ENCODE data around the gene NPY1R. TPM values are rescaled to one million over a fixed set of nuclear protein-coding genes. Genes with fewer than 3 reads are reported as not detected.

NPY1R gene
- polyA plus RNA-seq, 1 donor (not counting 4 experiments of a cell fraction or from before 2014, with no cell fraction given) = 0.13 TPM

DNA sequence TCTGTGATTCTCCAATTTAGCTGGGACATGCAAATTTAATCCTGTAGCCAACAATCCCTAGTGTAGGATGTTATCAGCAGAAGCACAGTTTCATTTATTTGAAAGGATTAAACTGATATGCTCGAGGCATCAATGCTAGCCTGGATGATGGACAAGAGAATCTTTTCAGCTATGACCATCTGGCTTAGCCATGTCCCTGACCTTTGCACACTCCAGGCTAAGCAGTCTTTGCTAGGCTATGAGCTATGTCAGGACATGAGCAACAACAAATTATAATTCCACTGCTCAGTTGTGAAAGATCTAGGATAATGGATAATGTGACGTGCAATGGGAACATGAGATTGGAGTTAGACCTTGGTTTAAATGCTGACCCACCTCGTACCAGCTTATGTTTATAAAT lies 32.0 kb downstream of the NPY1R start:
- Histone ChIP-seq H3K27me3 (ENCODE audit: control insufficient read depth, extremely low read depth, insufficient read depth, low read length) (no peaks in the 10 kb centered on the region), H3K4me3 (ENCODE audit: control insufficient read depth in 2 of 3, extremely low read depth in 1 of 3, insufficient read depth in 2 of 3, low read depth in 1 of 3, low read length in 3 of 3) (no peak overlapping the region), H3K9me3 (ENCODE audit: control insufficient read depth, low read depth, low read length) (no peaks in the 10 kb centered on the region), H3K9me1 (ENCODE audit: control insufficient read depth, extremely low read depth, insufficient read depth, low read length) (no peaks in the 10 kb centered on the region), H3K27ac (ENCODE audit: control insufficient read depth, insufficient read depth, low read length) (no peak overlapping the region), H2AFZ (ENCODE audit: control insufficient read depth, low read length) (no peak overlapping the region), H3K36me3 (ENCODE audit: control insufficient read depth in 2 of 2, extremely low read depth in 1 of 2, insufficient read depth in 2 of 2, low read length in 2 of 2) (no peaks in the 10 kb centered on the region), H4K20me1 (ENCODE audit: control insufficient read depth, extremely low read depth, insufficient read depth, low read length) (no peaks in the 10 kb centered on the region), H3K9ac (ENCODE audit: control insufficient read depth, extremely low read depth, insufficient read depth, low read length) (no peak overlapping the region), H3K79me2 (ENCODE audit: control insufficient read depth, insufficient read depth, low read length) (no peaks in the 10 kb centered on the region), H3K4me2 (ENCODE audit: control insufficient read depth, extremely low read depth, insufficient read depth, low read depth, low read length) (no peak overlapping the region), H3K4me1 (ENCODE audit: control insufficient read depth, extremely low read depth, insufficient read depth, low read length) (no peaks in the 10 kb centered on the region)
- dilution Hi-C loops (cut with MboI; ENCODE audit: extremely low pct_ligation_motif_present, low sequenced_read_pairs) = no loop called here
- FAIRE-seq = no peak
- no peak for TF ChIP-seq EZH2 (IDR thresholded peaks at IDR 0.05; ENCODE audit: low read length)
- TF ChIP-seq CTCF (optimal IDR thresholded peaks at IDR 0.05 in 1 of 3, IDR thresholded peaks at IDR 0.05 in 1 of 3, conservative IDR thresholded peaks at IDR 0.05 in 1 of 3; ENCODE audit: extremely low read depth in 1 of 3, insufficient read depth in 2 of 3, low read length in 3 of 3) = no peak
- no peak for DNase-seq (ENCODE audit: low read depth, low spot score)

DNA sequence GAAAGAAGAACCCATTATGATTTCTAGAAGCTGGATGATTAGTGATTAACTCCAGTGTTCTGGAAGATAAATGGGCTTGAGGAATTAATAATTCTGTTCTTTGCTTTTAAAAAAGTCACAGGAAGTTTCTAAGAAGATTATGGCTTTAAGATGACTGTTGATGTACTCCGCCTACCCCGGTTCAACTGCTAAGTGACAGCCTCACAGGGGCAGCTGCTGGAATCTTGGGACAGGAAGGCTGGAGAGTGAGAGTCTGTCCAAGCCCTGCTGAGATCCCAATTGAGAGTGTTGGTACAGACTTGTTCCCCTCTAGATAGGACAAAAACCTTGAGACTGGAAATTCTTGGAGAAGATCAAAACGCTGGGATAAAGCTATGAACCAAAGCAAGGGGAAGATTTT lies 37.3 kb downstream of the NPY1R start:
- DNase-seq (ENCODE audit: low read depth, low spot score) (no peak), FAIRE-seq (no peak)
- Histone ChIP-seq H3K79me2 (ENCODE audit: control insufficient read depth, insufficient read depth, low read length) (no peaks in the 10 kb centered on the region), H3K4me1 (ENCODE audit: control insufficient read depth, extremely low read depth, insufficient read depth, low read length) (no peaks in the 10 kb centered on the region), H3K4me3 (ENCODE audit: control insufficient read depth in 2 of 3, extremely low read depth in 1 of 3, insufficient read depth in 2 of 3, low read depth in 1 of 3, low read length in 3 of 3) (no peak overlapping the region), H2AFZ (ENCODE audit: control insufficient read depth, low read length) (no peak overlapping the region), H3K27ac (ENCODE audit: control insufficient read depth, insufficient read depth, low read length) (no peak overlapping the region), H3K4me2 (ENCODE audit: control insufficient read depth, extremely low read depth, insufficient read depth, low read depth, low read length) (no peak overlapping the region), H3K27me3 (ENCODE audit: control insufficient read depth, extremely low read depth, insufficient read depth, low read length) (no peaks in the 10 kb centered on the region), H3K36me3 (ENCODE audit: control insufficient read depth in 2 of 2, extremely low read depth in 1 of 2, insufficient read depth in 2 of 2, low read length in 2 of 2) (no peaks in the 10 kb centered on the region), H3K9me3 (ENCODE audit: control insufficient read depth, low read depth, low read length) (no peaks in the 10 kb centered on the region), H3K9ac (ENCODE audit: control insufficient read depth, extremely low read depth, insufficient read depth, low read length) (no peak overlapping the region), H3K9me1 (ENCODE audit: control insufficient read depth, extremely low read depth, insufficient read depth, low read length) (no peaks in the 10 kb centered on the region), H4K20me1 (ENCODE audit: control insufficient read depth, extremely low read depth, insufficient read depth, low read length) (no peaks in the 10 kb centered on the region)
- TF ChIP-seq CTCF (optimal IDR thresholded peaks at IDR 0.05 in 1 of 3, IDR thresholded peaks at IDR 0.05 in 1 of 3, conservative IDR thresholded peaks at IDR 0.05 in 1 of 3; ENCODE audit: extremely low read depth in 1 of 3, insufficient read depth in 2 of 3, low read length in 3 of 3) (no peak), EZH2 (IDR thresholded peaks at IDR 0.05; ENCODE audit: low read length) (no peak)
- dilution Hi-C loops (cut with MboI; ENCODE audit: extremely low pct_ligation_motif_present, low sequenced_read_pairs) = no loop called here

Data from keratinocyte (primary cell).